Smooth muscle cell (in vitro differentiated cells): ENCODE measurements around the gene LCN15. TPM values are rescaled to one million over a fixed set of nuclear protein-coding genes. Genes with fewer than 3 reads are reported as not detected.
"Not testable (repeated sequence)": the region's sequence is repeated elsewhere in the genome, so short reads cannot be mapped to it uniquely, and the experiment has no call there.

Source experiments
- DNase-seq: peaks from one replicate; lab custom pipeline; 2025; ENCODE audit not compliant: unreplicated experiment; lab: John Stamatoyannopoulos, UW
- H2AFZ ChIP-seq: fragments of 200-600 bp; sonication (generic); 2 replicates; pipeline ENCODE4 v1.6.0; 2016; ENCODE audit warnings: antibody characterized with exemption, low read depth, mild to moderate bottlenecking
- H3F3A ChIP-seq: fragments of 200-600 bp; sonication (generic); 2 replicates; pipeline ENCODE4 v1.6.0; 2017; ENCODE audit warnings: antibody characterized with exemption, low read depth
- H3K27ac ChIP-seq: fragments of 200-600 bp; sonication (generic); 2 replicates; pipeline ENCODE4 v1.5.1; 2016; ENCODE audit warnings: low read depth, mild to moderate bottlenecking
- H3K27me3 ChIP-seq: fragments of 200-600 bp; sonication (generic); 2 replicates; pipeline ENCODE4 v1.6.1; 2016; ENCODE audit warnings: low read depth, mild to moderate bottlenecking
- H3K36me3 ChIP-seq: fragments of 200-600 bp; sonication (generic); 2 replicates; pipeline ENCODE4 v1.5.1; 2016; ENCODE audit warnings: low read depth
- H3K4me1 ChIP-seq: fragments of 200-600 bp; sonication (generic); 2 replicates; pipeline ENCODE4 v1.5.1; 2016; ENCODE audit warnings: low read depth
- H3K4me2 ChIP-seq: fragments of 200-600 bp; sonication (generic); 2 replicates; pipeline ENCODE4 v1.6.0; 2016; ENCODE audit warnings: mild to moderate bottlenecking
- H3K4me3 ChIP-seq: fragments of 200-600 bp; sonication (generic); 2 replicates; pipeline ENCODE4 v1.5.1; 2016; ENCODE audit warnings: mild to moderate bottlenecking
- H3K79me2 ChIP-seq: fragments of 200-600 bp; sonication (generic); 2 replicates; pipeline ENCODE4 v1.6.0; 2016; ENCODE audit warnings: low read depth, mild to moderate bottlenecking
- H3K9ac ChIP-seq: fragments of 200-600 bp; sonication (generic); 2 replicates; pipeline ENCODE4 v1.6.0; 2016; ENCODE audit warnings: low read depth
- H3K9me3 ChIP-seq: fragments of 200-600 bp; sonication (generic); replicated peaks from 2 replicates; pipeline ENCODE4 v1.5.1; 2016; ENCODE audit warnings: low read depth
- H4K20me1 ChIP-seq: fragments of 200-600 bp; sonication (generic); 2 replicates; pipeline ENCODE4 v1.6.0; 2016; ENCODE audit warnings: low read depth
- CTCF ChIP-seq: fragments of 200-600 bp; sonication (generic); IDR thresholded peaks from 2 replicates; pipeline ENCODE4 v1.5.1; 2017; ENCODE audit warnings: borderline replicate concordance, mild to moderate bottlenecking, antibody characterized with exemption; ENCODE audit not compliant: insufficient read depth, poor library complexity, severe bottlenecking
- WGBS: methylation state at CpG from one replicate; pipeline ENCODE4 v1.1.7; 2016; ENCODE audit warnings: low lambda C conversion rate; 5-methylcytosine and 5-hydroxymethylcytosine counted together
- polyA plus RNA-seq: library from polyadenylated mRNA; unstranded; fragments of >200 nt; fragmentation: Nextera tagmentation; extraction: Ambion mirVana; gene quantifications from 2 replicates; pipeline ENCODE4 v1.2.1, GENCODE V29; 2016
- total RNA-seq: library from RNA; depleted of rRNA; stranded (reverse); fragments of >200 nt; gene quantifications from 2 replicates; pipeline ENCODE4 v1.2.3, GENCODE V29; 2014

The LCN15 gene
- total and polyA plus RNA-seq, 2 experiments from 2014 or later: not detected

- Histone ChIP-seq H3K79me2 (no peaks in the 10 kb centered on the region), H3K27me3 (no peaks in the 10 kb centered on the region), H3K4me2 (peak overlapping the region; percentile 98), H3K36me3 (no peaks in the 10 kb centered on the region), H4K20me1 (peaks cover 8% of the 10 kb centered on the region), H2AFZ (no peak overlapping the region), H3K27ac (no peak overlapping the region), H3K4me3 (peak overlapping the region; percentile 80), H3K9me3 (no peaks in the 10 kb centered on the region), H3F3A (peaks cover 6% of the 10 kb centered on the region), H3K9ac (peak overlapping the region; percentile 34), H3K4me1 (peaks cover 8% of the 10 kb centered on the region)
- DNase-seq: no peak
- 25% methylated on average over 21 of the region's 56 CpGs for WGBS
- TF ChIP-seq CTCF: no peak
These were observed 51.4 kb downstream of the LCN15 start for GRCh38 chr9:136712690-136713544.

GRCh38 chr9:136711751-136712689 lies 52.3 kb downstream of the LCN15 start, which contains the start of gene DIPK1B:
Gene DIPK1B, plus strand, starts transcription at chr9:136712572. Its CDS starts 94 bp downstream, at chr9:136712666.
- H3K4me2 ChIP-seq: peak within 1 kb of the TSS; percentile 98

GRCh38 chr9:136711219-136711648 lies 53.1 kb downstream of the LCN15 start:
- peak overlapping the region; percentile 49 for H3K4me3 ChIP-seq
- H3K4me2 ChIP-seq: peak overlapping the region; percentile 86
- not testable (repeated sequence) for H2AFZ ChIP-seq, H3K9ac ChIP-seq, H3K36me3 ChIP-seq, H3K79me2 ChIP-seq, H4K20me1 ChIP-seq, H3F3A ChIP-seq, H3K4me1 ChIP-seq, H3K9me3 ChIP-seq, DNase-seq, H3K27me3 ChIP-seq, H3K27ac ChIP-seq
- WGBS: 57% methylated on average over 4 of the region's 4 CpGs

More at GRCh38 chr9:136711751-136712689, 52.3 kb downstream of the LCN15 start, which contains the start of gene DIPK1B:
- Histone ChIP-seq H3K27me3 (no peaks in the 10 kb centered on the region), H3K4me1 (peaks cover 8% of the 10 kb centered on the region), H3K4me3 (peak within 1 kb of the TSS; percentile 80), H3K9ac (peak within 1 kb of the TSS; percentile 34), H3K36me3 (no peaks in the 10 kb centered on the region), H3K79me2 (no peaks in the 10 kb centered on the region), H3K9me3 (no peaks in the 10 kb centered on the region), H4K20me1 (peaks cover 7% of the 10 kb centered on the region), H2AFZ (peak within 1 kb of the TSS; percentile 49), H3F3A (peaks cover 6% of the 10 kb centered on the region), H3K27ac (no peak within 1 kb of the TSS)
- 4% methylated on average over 55 of the region's 119 CpGs for WGBS
- no peak for TF ChIP-seq CTCF
- no peak for DNase-seq

- Histone ChIP-seq H3K36me3 (no peaks in the 10 kb centered on the region), H4K20me1 (peaks cover under 1% of the 10 kb centered on the region), H3F3A (peaks cover 6% of the 10 kb centered on the region), H3K27ac (no peak overlapping the region), H3K4me1 (peaks cover 8% of the 10 kb centered on the region), H3K27me3 (no peaks in the 10 kb centered on the region), H3K4me2 (no peak overlapping the region), H3K9me3 (no peaks in the 10 kb centered on the region), H3K79me2 (no peaks in the 10 kb centered on the region), H3K4me3 (no peak overlapping the region), H3K9ac (no peak overlapping the region), H2AFZ (no peak overlapping the region)
- no peak for DNase-seq
- WGBS: 74% methylated on average over 7 of the region's 7 CpGs
- no peak for TF ChIP-seq CTCF
These were observed 53.8 kb downstream of the LCN15 start for GRCh38 chr9:136710543-136710942.
